ENCODE results near the gene ZFTA.

The ZFTA gene

GRCh38 chr11:63768237-63769041, at the start of gene ZFTA:
ZFTA (minus strand) TSS chr11:63768775; CDS start chr11:63768622, 153 bp downstream.
- no peak for DNase-seq (ENCODE audit: extremely low read depth, low read depth)
- TF ChIP-seq CTCF (IDR thresholded peaks at IDR 0.05; ENCODE audit: low read depth, low read length, missing control alignments): peak; percentile 22
- H3K4me3 ChIP-seq (replicated peaks; ENCODE audit: low read depth, low read length): peak within 1 kb of the TSS; percentile 90

- no peak for TF ChIP-seq CTCF (IDR thresholded peaks at IDR 0.05; ENCODE audit: low read depth, low read length, missing control alignments)
- H3K4me3 ChIP-seq (replicated peaks; ENCODE audit: low read depth, low read length): no peak overlapping the region
These were observed 49.4 kb upstream of the ZFTA start for GRCh38 chr11:63817758-63818498.

GRCh38 chr11:63816732-63817131, 48.2 kb upstream of the ZFTA start:
- no peak for DNase-seq (ENCODE audit: extremely low read depth, low read depth)
- TF ChIP-seq CTCF (IDR thresholded peaks at IDR 0.05; ENCODE audit: low read depth, low read length, missing control alignments): no peak

More at GRCh38 chr11:63817758-63818498, 49.4 kb upstream of the ZFTA start:
- DNase-seq (ENCODE audit: extremely low read depth, low read depth): no peak

GRCh38 chr11:63816166-63816565, 47.6 kb upstream of the ZFTA start:
- no peak for TF ChIP-seq CTCF (IDR thresholded peaks at IDR 0.05; ENCODE audit: low read depth, low read length, missing control alignments)
- DNase-seq (ENCODE audit: extremely low read depth, low read depth): no peak
- no peak overlapping the region for H3K4me3 ChIP-seq (replicated peaks; ENCODE audit: low read depth, low read length)

More at GRCh38 chr11:63816732-63817131, 48.2 kb upstream of the ZFTA start:
- H3K4me3 ChIP-seq (replicated peaks; ENCODE audit: low read depth, low read length): no peak overlapping the region

- no peak for DNase-seq (ENCODE audit: extremely low read depth, low read depth)
- H3K4me3 ChIP-seq (replicated peaks; ENCODE audit: low read depth, low read length): peak overlapping the region; percentile 87
- no peak for TF ChIP-seq CTCF (IDR thresholded peaks at IDR 0.05; ENCODE audit: low read depth, low read length, missing control alignments)
These were observed 45.8 kb upstream of the ZFTA start for GRCh38 chr11:63814383-63814736.

GRCh38 chr11:63813563-63814382, 45.2 kb upstream of the ZFTA start:
- no peak for DNase-seq (ENCODE audit: extremely low read depth, low read depth)
- peak overlapping the region; percentile 87 for H3K4me3 ChIP-seq (replicated peaks; ENCODE audit: low read depth, low read length)
- no peak for TF ChIP-seq CTCF (IDR thresholded peaks at IDR 0.05; ENCODE audit: low read depth, low read length, missing control alignments)
